22Rv1 (cell line): Measurements from ENCODE around the gene KCNS1.
"Not testable (repeated sequence)": the region's sequence is repeated elsewhere in the genome, so short reads cannot be mapped to it uniquely, and the experiment has no call there.

ENCODE experiments used
- ZFX ChIP-seq: fragments of 450-650 bp; IDR thresholded peaks from 2 replicates; pipeline ENCODE4 v1.6.1; 2017; ENCODE audit warnings: antibody characterized with exemption, borderline replicate concordance
- TF ChIP-seq, protein P1 (sequence below): fragments of 450-650 bp; IDR thresholded peaks from 2 replicates; pipeline ENCODE4 v1.5.1; 2017; ENCODE audit warnings: mild to moderate bottlenecking

- TF ChIP-seq, protein P1, sequence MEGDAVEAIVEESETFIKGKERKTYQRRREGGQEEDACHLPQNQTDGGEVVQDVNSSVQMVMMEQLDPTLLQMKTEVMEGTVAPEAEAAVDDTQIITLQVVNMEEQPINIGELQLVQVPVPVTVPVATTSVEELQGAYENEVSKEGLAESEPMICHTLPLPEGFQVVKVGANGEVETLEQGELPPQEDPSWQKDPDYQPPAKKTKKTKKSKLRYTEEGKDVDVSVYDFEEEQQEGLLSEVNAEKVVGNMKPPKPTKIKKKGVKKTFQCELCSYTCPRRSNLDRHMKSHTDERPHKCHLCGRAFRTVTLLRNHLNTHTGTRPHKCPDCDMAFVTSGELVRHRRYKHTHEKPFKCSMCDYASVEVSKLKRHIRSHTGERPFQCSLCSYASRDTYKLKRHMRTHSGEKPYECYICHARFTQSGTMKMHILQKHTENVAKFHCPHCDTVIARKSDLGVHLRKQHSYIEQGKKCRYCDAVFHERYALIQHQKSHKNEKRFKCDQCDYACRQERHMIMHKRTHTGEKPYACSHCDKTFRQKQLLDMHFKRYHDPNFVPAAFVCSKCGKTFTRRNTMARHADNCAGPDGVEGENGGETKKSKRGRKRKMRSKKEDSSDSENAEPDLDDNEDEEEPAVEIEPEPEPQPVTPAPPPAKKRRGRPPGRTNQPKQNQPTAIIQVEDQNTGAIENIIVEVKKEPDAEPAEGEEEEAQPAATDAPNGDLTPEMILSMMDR: not testable (repeated sequence)
- TF ChIP-seq ZFX: not testable (repeated sequence)
Observed at GRCh38 chr20:45063107-45063506, 37.8 kb downstream of the KCNS1 start.
